Stimulated activated CD4-positive, alpha-beta T cell treated with anti-CD3 and anti-CD28 coated beads, Interleukin-1b, Interleukin-23, amount 100 ng/mL, for 1 hour (primary cell): ENCODE measurements around the gene RAC3.

Experiments
- DNase-seq, 2 donors: peaks; one replicate each; pipeline ENCODE4 v3.0.0-alpha.2; 2020; ENCODE audit warnings: low read depth in 2 of 2

RAC3 gene

DNA sequence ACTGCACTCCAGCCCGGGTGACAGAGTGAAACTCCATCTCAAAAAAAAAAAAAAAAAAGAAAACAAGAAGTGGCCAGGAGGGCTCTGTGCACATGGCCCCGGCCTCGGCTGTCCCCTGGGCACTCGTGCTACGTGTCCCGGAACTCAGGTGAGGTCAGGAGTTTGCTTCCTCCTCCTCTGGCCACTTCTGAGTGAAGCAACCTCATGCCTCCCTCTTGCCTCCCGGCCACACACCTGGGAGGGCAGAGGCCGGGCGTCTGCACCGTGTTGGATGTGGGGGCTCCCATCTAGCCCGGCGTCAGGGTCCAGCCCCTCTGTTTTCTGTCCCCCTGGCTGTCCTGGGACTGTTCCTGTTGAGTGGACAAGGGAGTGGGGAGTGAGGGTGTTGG lies 31.9 kb upstream of the RAC3 start:
- DNase-seq = no peak

DNA sequence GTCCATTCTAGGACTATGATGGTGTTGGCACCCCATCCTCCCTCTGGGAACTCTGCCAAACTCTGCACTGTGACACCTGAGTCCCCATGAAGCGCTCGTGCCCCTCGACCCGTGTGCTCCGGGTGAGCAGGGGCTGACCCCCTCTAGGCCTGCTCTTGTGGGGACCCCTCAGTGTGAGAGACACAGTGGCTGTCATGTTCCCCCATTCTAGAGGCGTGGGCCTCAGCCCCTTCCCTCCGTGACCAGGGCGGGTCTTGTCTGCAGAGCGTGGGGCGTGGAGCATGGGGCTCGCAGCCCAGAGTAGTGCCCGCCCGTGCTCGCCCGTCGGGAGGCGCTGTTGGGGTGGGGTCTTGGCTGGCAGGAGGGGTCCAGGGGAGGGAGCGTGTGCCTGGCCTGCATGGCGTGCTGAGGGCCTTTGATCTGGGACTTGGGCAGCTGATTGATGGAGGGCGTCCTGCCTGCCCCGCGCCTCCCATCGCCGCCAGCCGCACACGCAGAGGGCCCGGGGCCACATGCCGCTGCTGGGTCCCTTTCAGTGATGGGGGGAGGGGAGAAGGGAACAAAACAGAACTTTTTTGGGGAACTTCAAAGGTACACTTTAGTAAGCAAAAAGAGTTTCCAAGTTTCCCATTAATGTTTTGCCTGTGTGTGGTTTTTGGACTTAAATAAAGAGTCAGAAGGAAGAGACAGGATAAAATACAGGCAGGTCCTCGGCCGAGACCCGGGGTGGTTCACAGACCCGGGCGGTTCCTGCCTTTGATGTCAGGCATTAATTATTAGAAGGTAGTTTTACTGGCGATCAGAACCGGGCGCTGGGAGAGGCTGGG lies 31.3 kb upstream of the RAC3 start:
- no peak for DNase-seq

DNA sequence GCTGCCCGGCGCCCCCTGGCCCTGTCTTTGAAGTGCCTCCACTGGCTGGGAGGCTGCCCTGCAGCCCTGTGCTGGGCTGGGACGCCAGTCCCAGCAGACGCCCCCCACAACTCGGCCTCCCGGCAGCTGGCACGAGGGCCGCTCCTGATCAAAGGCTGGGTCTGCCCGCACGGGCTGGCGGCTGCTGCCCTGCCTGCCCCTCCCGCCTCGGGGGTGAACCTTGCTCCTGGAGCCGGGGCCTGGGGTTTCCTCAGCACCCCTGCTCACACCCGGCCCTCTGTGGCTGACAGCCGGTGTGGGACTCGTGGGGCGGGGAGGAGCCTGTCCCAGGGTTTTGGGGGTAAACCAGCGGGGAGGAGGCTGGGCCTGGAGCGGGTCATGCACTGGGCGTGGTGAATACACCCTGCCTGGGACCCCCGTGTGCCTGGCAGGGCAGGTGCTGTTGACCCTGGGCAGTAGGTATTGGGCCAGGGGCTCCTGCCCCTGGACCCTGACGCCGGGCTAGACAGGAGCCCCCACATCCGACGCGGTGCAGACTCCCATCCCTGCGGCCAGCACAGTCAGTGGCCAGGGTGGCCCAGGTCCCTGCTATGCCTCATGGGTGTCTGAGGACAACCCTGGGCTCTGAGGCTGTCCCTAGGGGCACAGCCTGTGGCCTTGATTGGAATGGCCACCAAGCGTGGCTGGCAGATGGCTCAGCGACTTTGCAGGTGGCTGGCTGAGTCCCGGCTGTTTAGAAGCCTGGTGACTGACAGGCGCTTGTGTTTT lies 30.5 kb upstream of the RAC3 start:
- DNase-seq = no peak

DNA sequence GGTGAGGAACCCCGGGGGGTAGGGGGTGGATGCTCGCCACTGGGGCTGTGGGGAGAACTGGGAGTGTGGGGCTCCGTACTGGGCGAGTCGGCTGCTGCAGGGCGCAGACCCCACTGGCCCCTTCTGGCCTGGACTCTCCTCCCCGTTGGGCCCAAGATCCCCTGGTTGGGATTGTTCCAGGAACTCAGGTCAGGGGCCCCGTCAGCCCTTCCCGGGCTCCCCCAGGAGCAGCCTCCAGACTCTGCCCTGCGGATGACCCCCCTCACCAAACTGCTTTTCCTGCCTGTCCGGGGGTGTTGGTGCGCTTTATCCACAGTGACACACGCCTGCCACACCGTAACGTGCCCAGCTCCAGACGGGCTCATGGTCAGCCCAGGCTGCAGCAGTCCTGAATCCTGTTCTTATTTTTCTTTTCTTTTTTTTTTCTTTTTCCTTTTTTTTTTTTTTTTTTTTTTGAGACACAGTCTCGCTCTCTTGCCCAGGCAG lies 29.9 kb upstream of the RAC3 start:
- no peak for DNase-seq

DNA sequence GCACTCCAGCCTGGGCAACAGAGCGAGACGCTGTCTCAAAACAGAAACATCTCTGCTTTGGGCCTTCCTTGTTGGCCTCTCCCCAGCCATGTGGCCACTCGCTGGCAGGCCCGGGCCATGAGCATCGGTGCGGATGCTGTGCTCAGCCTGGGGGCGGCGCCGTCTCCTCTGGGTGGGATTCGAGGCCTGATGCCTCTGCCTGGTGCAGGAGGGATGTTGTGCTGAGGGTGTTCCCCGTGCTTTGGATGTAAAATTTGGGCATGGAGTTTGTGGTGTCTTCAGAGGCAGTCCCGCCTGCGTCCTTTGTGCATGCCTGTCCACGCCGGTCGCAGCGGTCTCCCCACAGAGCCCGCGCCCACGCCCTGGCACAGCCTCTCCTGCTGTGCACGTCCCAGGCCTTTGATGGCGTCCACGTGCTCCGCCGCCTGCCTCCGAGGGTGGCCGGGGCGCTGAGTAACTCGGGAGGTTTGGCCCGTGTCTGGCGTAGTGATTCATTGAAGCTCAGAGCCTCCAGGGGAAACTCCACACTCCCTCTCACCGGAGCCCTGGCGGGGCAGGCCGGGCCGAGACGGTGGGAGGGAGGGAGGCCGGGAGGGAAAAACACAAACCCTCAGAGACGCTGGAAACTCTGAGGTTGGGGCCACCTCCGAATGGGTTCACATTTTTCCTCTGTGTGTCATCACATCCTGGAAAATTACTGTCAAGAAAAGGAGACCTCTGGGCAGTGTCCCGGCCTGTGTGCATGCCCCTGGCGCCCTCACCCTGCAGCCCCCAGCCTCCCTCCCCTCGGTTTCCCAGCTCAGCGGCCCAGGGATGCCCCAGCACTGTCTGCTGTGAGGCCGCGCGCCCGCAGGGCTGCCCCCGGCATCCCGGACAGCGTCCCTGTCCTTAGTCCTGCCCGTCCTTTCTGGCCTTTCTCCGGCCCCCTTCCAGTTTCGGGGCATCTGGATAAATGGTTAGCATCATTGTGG lies 27.8 kb upstream of the RAC3 start:
- DNase-seq = no peak

DNA sequence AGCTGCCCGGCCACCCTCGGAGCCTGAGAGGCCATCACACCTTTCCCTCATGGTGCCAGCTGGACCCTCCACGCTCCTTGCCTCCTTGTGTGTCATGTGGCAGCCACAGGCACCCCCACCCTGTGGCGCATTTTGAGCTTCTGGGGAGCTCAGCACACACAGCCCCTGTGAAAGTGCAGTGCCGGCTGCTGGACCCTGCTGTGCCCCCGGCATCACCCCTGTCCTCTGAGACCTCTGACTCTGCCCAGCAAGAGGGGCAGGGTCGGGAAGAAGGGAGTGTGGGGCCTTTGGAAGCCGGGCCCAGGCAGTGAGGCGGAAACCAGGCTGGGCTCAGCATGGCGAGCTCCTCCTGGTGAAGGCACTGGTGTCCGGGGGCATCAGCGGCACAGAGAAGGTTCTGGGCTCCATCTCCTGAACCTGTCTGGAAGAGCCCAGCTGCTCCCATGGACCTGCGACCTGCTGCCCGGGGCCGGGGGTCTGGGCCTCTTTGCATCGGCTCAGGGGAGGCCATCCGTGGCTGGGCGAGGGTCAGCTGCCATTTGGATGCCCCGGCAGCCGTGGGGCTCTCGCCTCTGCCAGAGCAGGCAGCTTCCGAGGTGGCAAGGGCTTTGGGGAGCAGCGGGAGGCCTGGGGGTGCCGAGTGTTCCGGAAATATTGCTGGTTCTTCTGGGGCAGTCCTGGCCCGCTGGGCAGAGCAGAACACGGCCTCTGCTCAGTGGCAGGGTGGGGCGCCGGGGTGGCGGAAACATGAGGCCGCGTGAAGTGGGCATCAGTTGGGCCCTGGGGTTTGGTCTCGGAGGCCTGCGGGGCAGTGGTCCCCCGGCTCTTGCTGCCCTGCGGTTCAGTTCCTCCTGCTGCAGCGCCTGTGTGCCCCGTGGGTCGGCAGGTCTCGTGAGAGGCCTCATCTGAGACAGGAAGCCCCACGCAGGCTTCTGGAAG lies 26.7 kb upstream of the RAC3 start:
- no peak for DNase-seq

DNA sequence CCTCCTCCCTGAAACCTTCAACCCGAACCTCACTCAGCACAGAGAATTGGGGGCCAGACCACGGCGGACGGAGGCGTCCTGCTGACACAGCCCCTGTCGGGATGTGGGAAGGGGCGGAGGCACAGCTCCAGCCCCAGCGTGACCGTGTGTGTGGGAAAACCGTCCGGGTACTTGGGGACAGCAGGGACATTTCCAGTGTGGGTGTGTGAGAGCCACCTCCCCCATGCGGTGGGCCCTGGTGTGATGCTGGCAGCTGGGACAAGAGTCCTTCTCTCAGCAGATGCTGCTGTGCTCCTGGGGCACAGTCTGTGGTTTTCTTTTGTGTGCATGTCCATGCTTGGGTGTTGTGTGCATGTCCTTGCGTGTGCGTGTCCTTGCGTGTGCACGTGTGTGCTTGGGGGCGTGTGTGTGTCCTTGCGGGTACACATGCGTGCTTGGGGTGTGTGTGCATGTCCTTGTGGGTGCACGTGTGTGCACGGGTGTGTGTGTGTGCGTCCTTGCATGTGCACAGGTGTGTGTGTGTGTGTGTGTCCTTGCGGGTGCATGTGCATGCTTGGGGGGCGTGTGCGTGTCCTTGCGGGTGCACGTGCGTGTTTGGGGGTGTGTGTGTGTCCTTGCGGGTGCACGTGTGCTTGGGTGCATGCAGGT lies 25.7 kb upstream of the RAC3 start:
- no peak for DNase-seq

DNA sequence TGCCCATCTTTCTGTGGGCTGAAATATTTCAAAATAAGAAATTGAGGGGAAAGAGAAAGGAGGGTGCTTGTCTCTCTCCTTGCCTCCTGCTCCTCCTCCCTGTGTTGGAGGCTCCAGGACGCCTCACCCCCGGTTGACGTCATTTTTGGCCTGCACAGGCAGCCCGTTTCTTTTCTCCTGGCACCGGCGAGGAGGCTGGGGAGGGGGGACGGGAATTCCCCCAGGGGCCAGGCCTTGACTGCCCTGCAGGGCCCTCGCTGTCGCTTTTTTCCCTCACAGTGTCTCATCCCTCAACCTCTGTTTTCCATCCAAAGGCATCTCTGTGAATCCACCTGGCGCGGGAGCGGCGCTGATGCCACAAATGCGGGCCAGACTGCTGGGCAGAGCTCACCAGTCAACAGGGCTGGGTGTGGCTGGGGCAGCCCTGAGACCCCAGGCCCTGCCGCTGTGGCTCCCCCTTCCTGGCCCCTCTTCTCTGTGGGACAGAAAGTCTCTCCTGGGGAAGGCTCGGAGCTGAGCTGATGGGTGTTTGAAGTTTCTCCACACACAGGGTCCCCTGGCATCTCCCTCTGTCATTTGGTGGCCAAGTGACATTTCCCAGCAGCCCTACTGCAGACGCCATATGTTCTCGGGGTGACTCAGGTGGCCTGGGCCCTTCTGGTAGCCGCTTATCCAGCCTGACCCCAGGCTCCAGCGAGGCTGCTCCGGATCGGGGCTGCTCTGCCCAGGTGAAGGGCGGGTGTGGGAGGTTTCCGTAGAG lies 24.8 kb upstream of the RAC3 start:
- DNase-seq = no peak

DNA sequence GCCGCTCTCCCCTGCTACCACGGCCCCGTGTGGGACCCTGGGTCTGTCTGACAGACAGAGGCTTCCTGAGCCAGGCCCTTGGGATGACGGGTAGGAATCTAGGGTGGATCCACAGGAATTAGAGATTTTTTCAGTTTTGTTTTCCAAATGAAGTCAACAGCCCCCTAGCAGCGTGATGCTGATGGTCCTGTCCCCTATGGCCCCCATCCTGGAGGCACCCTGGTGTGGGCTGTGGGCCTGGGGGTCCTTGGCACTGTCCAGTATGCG lies 24.3 kb upstream of the RAC3 start:
- DNase-seq = no peak

DNA sequence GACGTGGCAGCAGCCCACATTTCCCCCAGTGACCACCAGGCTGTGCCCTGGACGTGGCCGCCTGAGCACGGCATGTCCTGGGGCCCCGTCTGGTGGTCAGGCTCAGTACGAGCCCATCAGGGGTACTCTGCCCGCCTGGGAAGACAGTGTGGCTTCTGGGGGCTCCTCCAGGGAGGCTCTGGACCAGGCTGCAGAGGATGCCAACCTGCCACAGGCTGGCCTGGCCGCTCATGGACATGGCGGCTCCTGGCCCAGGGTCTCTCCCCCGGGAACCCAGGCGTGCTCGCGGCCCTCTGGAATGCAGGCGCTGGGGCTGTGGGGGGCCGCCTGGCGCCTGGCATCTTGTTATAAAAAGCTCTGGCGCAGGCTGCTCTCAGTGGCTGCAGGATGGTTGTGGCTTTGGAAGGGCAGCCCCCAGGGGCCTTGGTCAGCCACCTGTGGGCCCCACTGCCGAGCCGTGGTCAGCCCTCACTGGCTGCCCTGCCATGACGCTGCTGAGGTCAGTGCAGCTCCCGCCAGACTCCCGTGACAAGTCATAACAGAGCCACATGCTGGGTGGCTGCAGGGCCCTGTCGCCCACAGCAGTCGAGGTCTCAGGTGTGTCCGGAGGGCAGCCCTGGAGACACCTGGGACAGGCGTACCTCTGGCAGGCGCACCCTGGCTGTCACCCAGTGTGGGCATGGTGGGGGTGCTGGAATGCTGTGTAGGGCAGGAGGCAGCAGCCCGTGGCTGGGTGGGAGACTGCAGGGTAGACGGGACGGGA lies 23.8 kb upstream of the RAC3 start:
- DNase-seq = no peak

DNA sequence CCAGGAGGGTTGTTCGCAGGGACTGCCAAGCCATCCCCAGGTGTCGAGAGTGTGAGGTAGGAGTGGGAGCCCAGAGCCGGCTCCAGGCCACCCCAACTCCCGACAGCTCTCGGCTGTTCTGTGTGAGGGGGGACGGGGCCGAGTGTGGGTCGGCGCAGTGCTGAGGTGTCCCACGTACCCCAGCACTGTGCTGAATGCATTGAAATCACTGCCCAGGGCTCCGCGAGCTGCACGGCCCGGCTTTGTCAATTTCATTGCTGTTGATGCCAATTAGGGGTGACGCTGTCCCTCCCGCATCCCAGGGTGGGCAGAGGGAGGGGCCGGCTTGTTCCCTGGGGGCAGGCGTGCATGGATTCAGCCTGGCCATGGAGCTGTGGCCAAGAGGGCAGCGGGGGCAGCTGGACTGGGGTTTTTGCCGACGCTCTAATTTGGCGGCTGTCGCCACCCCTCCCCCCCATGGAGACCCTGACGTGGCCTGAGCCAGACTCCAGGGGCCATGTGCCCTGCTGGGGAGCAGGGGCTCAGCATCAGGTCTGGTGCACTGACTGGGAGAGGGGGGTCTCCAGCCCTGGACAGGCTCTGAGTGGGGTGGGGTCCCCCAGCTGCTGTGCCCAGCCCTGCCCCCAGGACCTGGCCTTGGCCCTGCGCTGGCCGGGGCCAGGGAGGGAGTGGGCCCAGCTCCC lies 23.1 kb upstream of the RAC3 start:
- DNase-seq = no peak

DNA sequence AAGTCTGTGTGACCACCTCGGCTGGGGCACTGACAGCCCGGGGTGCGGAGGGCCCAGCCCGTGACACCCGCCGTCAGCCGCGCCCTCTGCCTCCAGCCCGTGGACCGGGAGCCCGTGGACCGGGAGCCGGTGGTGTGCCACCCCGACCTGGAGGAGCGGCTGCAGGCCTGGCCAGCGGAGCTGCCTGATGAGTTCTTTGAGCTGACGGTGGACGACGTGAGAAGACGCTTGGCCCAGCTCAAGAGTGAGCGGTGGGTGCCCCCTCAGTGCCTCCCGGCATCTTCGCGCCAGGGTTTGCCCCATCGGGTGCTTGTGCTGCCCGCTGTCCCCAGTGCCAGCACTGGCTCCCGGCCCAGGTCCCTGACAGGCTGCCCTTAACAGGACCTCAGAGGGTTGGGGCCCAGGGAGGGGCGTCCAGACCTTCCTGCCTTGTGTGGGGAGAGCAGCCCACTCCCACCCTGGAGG lies 22.5 kb upstream of the RAC3 start:
- no peak for DNase-seq

DNA sequence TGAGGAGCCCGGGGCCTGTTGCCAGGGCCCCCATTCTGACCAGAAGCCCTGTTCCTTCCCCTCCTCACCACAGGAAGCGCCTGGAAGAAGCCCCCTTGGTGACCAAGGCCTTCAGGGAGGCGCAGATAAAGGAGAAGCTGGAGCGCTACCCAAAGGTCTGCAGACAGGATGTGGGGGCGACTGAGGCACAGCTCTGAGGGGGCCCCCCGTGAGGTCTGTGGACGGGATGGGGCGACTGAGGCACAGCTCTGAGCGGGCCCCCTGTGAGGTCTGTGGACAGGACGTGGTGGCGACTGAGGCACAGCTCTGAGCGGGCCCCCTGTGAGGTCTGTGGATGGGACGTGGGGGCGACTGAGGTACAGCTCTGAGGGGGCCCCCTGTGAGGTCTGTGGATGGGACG lies 22.1 kb upstream of the RAC3 start:
- no peak for DNase-seq

DNA sequence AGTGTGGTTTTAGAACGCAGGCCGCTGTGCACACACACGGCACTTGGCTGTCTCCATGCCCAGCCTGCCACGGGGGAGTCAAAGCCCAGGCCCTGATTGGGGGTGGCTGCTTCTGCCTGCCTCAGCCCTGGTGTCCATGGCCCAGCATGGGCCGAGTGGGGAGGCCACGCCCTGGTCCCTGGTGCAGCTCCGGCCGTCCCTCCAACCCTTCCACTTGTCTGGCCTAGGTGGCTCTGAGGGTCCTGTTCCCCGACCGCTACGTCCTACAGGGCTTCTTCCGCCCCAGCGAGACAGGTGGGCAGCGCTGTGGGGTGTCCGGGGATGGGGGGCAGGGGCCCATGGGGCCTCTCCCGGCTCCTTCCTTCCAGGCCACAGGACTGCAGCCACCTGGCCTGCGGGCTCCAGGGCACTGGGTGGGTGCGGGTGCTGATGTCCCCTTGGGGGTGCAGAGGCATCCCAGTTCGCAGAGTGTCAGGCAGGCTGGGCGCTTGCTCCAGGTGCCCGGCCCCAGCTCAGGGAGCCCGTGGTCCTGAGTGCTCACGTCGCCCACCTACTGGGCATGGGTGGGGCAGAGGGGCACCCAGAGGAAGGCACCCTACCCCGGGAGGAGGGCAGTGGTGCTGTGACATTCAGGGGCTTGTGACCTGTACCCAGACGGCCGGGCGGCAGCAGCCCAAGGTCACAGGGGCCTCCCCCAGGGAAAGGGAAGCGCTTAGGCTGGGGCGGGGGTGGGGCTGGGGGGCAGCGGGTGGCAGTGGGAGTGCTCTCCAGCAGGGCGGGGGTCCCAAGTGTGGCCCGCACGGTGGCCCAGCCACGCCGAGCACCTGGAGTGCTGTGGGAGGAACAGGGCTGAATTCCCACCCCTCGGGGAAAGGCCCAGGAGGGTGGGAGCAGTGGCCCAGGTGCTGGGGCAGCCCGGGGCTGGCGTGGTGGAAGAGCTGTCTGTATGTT lies 20.6 kb upstream of the RAC3 start:
- no peak for DNase-seq

DNA sequence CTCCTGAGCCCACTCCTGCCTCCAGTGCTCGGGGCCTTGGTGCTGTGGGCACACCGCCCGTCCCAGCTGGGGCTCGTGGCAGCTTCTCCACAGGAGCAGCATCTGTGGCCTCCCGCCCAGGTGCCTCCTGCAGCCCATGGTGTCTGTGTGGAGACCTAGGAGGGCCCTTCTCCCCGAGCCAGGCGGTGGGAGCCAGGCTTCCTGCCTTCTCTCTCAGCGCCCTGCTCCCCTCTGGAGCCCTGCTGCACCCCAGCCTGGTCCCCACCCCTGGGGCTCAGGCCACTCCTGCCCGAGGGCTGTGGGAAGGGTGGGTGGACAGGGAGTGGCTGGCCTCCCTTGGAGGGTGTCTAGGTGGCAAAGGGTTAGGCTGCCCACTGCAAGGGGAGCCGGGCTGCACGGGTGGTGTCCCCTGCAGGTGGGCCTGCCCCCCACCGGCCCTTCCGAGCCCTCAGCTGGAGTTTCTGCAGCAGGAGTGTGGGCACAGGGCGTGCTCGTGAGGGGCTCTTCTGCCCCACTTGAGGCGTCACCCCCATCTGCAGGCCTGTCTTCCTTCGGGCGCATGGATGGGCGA lies 19.8 kb upstream of the RAC3 start:
- no peak for DNase-seq

DNA sequence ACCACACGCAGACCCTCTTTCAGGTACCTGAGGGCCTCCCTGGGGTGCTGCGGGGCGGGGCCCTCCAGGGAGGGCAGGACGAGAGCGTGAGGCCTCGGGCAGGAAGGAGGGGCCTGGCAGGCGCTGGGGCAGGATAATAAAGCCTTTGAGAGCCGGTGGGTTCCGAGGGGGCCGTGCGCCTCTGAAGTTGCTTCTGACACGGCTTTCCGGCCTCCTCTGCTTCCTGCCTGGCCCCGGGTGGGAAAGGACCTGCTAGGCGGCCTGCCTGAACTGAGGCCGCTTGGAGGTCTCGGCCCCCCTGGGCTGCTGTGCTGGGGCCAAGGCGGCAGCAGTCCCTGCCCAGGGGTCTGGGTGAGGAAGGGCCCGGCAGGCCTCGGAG lies 19.2 kb upstream of the RAC3 start:
- no peak for DNase-seq
